ENCODE measurements around the gene EXOC7. TPM values are rescaled to one million over a fixed set of nuclear protein-coding genes. Genes with fewer than 3 reads are reported as not detected.
A peak's percentile ranks its signal among the peaks of the same experiment; 100 is the strongest.
"Not testable (repeated sequence)": the region's sequence is repeated elsewhere in the genome, so short reads cannot be mapped to it uniquely, and the experiment has no call there.

Gene EXOC7
- total and polyA plus RNA-seq, 12 donors = 65.7 to 145 (median 95.8) TPM

DNA sequence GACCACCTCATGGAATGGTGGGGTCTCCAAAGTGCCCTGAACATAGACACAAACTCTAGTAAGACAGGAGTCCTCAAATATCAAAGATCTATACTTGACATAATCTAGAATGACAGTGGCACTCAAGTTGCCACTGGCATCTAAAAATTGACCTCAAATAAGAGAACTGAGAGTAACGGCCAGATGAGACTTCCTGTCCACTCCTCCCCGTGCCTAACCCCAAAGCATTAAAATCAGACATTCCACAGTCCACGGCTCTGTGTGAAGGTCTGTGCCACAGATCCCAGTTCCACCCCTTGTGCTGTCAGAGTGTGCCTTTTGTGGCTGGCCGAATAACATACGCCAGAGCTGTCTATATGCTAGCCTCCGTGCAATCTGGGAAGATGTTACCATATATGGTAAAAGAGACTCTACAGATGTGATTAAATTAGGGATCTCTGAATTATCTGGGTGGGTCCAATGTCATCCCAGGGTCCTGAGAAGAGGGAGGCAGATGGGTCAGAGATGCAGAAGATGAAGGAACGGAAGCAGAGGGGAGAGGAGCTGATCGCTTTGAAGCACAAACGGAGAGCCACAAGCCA lies 55.5 kb downstream of the EXOC7 start:
- Histone ChIP-seq H3K4me1 (replicated peaks in 1 of 2) (no peaks in the 10 kb centered on the region), H3K9me3 (replicated peaks in 1 of 3) (no peaks in the 10 kb centered on the region), H3K27ac (no peak overlapping the region), H3K4me3 (no peak overlapping the region), H3K36me3 (replicated peaks in 1 of 2) (peaks cover 0 to 93% of the 10 kb centered on the region in 2 donors), H3K27me3 (no peaks in the 10 kb centered on the region)
- WGBS, 4 donors = 78 to 91% (median 82%) methylated on average over 9 of the region's 9 CpGs
- intact Hi-C loops (cut with DNase I) = no loop called here
- DNase-seq = no peak
- no peak for TF ChIP-seq POLR2A (IDR thresholded peaks at IDR 0.05)
- TF ChIP-seq, protein P1, sequence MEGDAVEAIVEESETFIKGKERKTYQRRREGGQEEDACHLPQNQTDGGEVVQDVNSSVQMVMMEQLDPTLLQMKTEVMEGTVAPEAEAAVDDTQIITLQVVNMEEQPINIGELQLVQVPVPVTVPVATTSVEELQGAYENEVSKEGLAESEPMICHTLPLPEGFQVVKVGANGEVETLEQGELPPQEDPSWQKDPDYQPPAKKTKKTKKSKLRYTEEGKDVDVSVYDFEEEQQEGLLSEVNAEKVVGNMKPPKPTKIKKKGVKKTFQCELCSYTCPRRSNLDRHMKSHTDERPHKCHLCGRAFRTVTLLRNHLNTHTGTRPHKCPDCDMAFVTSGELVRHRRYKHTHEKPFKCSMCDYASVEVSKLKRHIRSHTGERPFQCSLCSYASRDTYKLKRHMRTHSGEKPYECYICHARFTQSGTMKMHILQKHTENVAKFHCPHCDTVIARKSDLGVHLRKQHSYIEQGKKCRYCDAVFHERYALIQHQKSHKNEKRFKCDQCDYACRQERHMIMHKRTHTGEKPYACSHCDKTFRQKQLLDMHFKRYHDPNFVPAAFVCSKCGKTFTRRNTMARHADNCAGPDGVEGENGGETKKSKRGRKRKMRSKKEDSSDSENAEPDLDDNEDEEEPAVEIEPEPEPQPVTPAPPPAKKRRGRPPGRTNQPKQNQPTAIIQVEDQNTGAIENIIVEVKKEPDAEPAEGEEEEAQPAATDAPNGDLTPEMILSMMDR (IDR thresholded peaks at IDR 0.05) = no peak

DNA sequence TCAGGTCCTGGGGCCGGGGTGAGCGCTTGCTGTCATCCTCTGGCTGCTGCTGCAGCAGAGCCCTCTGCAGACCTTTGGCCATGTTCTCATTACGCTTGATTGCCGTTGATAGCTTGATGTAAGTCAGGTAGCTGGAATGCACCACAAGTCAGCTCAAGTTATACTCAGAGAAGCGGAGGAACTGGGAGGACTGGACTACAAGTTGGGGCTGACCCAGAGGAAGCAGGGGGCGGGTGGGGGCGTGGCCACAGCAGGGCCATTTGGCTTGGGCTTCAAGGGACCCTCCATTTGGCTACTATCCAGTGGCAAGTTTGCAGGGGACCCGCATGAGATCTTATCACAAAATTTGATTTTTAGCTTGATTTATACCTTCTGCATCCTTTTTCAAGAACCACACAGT lies 57.5 kb downstream of the EXOC7 start:
- H3K27me3 ChIP-seq = no peaks in the 10 kb centered on the region
- H3K36me3 ChIP-seq (replicated peaks in 1 of 2) = peaks cover 0 to 99% of the 10 kb centered on the region in 2 donors
- no peak overlapping the region for H3K4me3 ChIP-seq
- no peak overlapping the region for H3K27ac ChIP-seq
- DNase-seq = no peak
- no peak for TF ChIP-seq POLR2A (IDR thresholded peaks at IDR 0.05)
- TF ChIP-seq, protein P1 (IDR thresholded peaks at IDR 0.05) = no peak
- WGBS, 4 donors = 83 to 91% (median 87%) methylated on average over 5 to 8 of the region's 8 CpGs
- intact Hi-C loops (cut with DNase I) = no loop called here
- no peaks in the 10 kb centered on the region for H3K4me1 ChIP-seq (replicated peaks in 1 of 2)
- no peaks in the 10 kb centered on the region for H3K9me3 ChIP-seq (replicated peaks in 1 of 3)

DNA sequence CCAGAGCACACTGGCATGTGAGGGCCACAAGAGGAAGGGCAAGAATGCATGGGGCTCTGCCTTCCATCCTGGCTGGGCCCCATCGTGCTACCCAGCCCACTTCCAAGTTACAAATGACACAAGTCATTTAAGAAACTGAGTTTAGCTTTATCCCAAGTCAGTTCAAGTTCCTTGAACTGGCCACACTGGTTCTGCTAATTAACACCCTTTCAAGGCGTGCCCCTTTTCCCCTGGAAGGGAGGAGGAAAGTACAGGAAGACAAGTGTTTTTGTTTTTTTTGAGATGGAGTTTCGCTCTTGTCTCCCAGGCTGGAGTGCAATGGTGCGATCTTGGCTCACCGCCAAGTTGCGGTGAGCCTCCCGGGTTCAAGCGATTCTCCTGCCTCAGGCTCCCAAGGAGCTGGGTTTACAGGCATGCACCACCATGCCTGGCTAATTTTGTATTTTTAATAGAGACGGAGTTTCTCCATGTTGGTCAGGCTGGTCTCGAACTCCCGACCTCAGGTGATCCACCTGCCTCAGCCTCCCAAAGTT lies 59.0 kb downstream of the EXOC7 start:
- H3K27ac ChIP-seq; H3K27me3 ChIP-seq; H3K9me3 ChIP-seq (replicated peaks in 1 of 3); H3K4me1 ChIP-seq (replicated peaks in 1 of 2); intact Hi-C loops (cut with DNase I); H3K4me3 ChIP-seq; DNase-seq: not testable (repeated sequence)
- WGBS, 4 donors = 69 to 75% (median 72%) methylated on average over 9 to 11 of the region's 11 CpGs
- peaks cover 0 to 100% of the 10 kb centered on the region in 2 donors for H3K36me3 ChIP-seq (replicated peaks in 1 of 2)

DNA sequence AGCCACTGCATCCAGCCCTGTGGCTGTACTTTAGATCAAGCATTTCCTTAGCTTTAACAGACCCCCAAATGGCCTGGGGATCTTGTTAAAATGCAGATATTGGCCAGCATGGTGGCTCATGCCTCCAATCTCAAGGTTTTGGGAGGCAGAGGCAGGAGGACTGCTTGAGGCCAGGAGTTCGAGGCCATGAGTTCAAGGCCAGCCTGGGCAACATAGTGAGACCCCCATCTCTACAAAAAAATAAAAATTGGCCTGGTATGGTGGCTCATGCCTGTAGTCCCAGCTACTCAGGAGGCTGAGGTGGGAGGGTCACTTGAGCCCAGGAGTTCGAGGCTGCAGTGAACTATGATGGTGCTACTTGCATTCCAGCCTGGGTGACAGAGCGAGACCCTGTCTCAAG lies 60.7 kb downstream of the EXOC7 start:
- H3K4me1 ChIP-seq (replicated peaks in 1 of 2); intact Hi-C loops (cut with DNase I); H3K27ac ChIP-seq; DNase-seq; H3K4me3 ChIP-seq; H3K27me3 ChIP-seq; H3K9me3 ChIP-seq (replicated peaks in 1 of 3): not testable (repeated sequence)
- 91 to 96% (median 92%) methylated on average over 3 of the region's 3 CpGs for WGBS, 4 donors
- peaks cover 0 to 91% of the 10 kb centered on the region in 2 donors for H3K36me3 ChIP-seq (replicated peaks in 1 of 2)

DNA sequence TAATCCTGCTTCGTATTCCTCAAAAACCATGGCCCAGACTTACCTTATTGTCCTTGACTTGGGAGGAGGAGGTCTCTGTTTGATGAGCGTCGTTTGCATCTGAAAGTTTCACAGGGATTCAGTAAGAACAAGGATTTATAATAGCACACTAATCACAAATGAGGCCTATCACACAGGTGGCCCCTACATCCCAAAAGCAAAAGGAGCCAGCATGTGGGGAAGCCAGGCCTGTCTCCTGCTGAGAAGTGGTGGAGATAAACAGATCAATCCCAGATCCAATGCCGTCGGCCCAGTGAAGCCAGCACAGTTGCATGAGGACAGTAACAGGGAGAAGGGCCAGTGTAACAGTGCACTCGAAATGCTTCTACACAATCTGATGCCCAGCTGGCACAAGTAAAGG lies 63.2 kb downstream of the EXOC7 start:
- no peak overlapping the region for H3K4me3 ChIP-seq
- H3K27ac ChIP-seq = peak overlapping the region in 1 of 5 donors; percentile 80
- DNase-seq = no peak
- intact Hi-C loops (cut with DNase I) = no loop called here
- peaks cover 0 to 4% of the 10 kb centered on the region in 2 donors for H3K4me1 ChIP-seq (replicated peaks in 1 of 2)
- H3K9me3 ChIP-seq (replicated peaks in 1 of 3) = no peaks in the 10 kb centered on the region
- 75 to 87% (median 81%) methylated on average over 6 of the region's 6 CpGs for WGBS, 4 donors
- H3K27me3 ChIP-seq = no peaks in the 10 kb centered on the region
- H3K36me3 ChIP-seq (replicated peaks in 1 of 2) = peaks cover 0 to 66% of the 10 kb centered on the region in 2 donors
- TF ChIP-seq POLR2A (IDR thresholded peaks at IDR 0.05) = no peak
- TF ChIP-seq, protein P1 (IDR thresholded peaks at IDR 0.05) = no peak
